GM23248 (cell line): ENCODE results near the gene CAMTA1.

ENCODE experiments used
- EZH2 ChIP-seq: fragments of 200-600 bp; sonication (generic); IDR thresholded peaks from 2 replicates; pipeline ENCODE4 v1.6.1; 2018; ENCODE audit warnings: antibody characterized with exemption, mild to moderate bottlenecking; ENCODE audit not compliant: insufficient read depth, poor library complexity, severe bottlenecking
- EZH2phosphoT487 ChIP-seq: fragments of 200-600 bp; sonication (generic); IDR thresholded peaks from 2 replicates; pipeline ENCODE4 v1.6.1; 2018; ENCODE audit warnings: antibody characterized with exemption, moderate library complexity, mild to moderate bottlenecking, low read depth; ENCODE audit not compliant: insufficient read depth

DNA sequence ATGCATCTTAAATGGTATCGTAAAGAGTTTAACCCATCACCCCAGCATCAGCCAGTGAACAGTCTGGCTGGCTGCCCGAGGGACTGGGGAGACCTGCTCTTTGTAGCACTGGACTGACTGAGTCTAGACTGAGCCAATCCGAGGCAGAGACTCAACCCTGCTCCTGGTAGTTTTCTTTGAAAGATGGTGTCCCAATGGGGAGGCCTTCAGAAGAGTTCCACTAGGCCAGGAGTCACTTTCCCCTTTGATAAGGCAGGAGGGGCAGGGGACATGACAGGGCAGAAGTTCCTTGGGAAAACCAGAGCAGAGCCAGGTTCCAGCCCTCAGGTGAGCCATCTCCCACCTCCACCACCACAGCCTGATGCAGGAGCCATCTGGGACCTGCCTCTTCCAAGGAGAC, 203.5 kb downstream of the CAMTA1 start:
- TF ChIP-seq EZH2 (no peak), EZH2phosphoT487 (no peak)
